Smooth muscle cell (in vitro differentiated cells): Measurements from ENCODE around the gene INF2. TPM values are rescaled to one million over a fixed set of nuclear protein-coding genes. Genes with fewer than 3 reads are reported as not detected.

Source experiments
- DNase-seq: peaks from one replicate; lab custom pipeline; 2025; ENCODE audit not compliant: unreplicated experiment; lab: John Stamatoyannopoulos, UW
- H2AFZ ChIP-seq: fragments of 200-600 bp; sonication (generic); 2 replicates; pipeline ENCODE4 v1.6.0; 2016; ENCODE audit warnings: antibody characterized with exemption, low read depth, mild to moderate bottlenecking
- H3F3A ChIP-seq: fragments of 200-600 bp; sonication (generic); 2 replicates; pipeline ENCODE4 v1.6.0; 2017; ENCODE audit warnings: antibody characterized with exemption, low read depth
- H3K27ac ChIP-seq: fragments of 200-600 bp; sonication (generic); 2 replicates; pipeline ENCODE4 v1.5.1; 2016; ENCODE audit warnings: low read depth, mild to moderate bottlenecking
- H3K27me3 ChIP-seq: fragments of 200-600 bp; sonication (generic); 2 replicates; pipeline ENCODE4 v1.6.1; 2016; ENCODE audit warnings: low read depth, mild to moderate bottlenecking
- H3K36me3 ChIP-seq: fragments of 200-600 bp; sonication (generic); 2 replicates; pipeline ENCODE4 v1.5.1; 2016; ENCODE audit warnings: low read depth
- H3K4me1 ChIP-seq: fragments of 200-600 bp; sonication (generic); 2 replicates; pipeline ENCODE4 v1.5.1; 2016; ENCODE audit warnings: low read depth
- H3K4me2 ChIP-seq: fragments of 200-600 bp; sonication (generic); 2 replicates; pipeline ENCODE4 v1.6.0; 2016; ENCODE audit warnings: mild to moderate bottlenecking
- H3K4me3 ChIP-seq: fragments of 200-600 bp; sonication (generic); 2 replicates; pipeline ENCODE4 v1.5.1; 2016; ENCODE audit warnings: mild to moderate bottlenecking
- H3K79me2 ChIP-seq: fragments of 200-600 bp; sonication (generic); 2 replicates; pipeline ENCODE4 v1.6.0; 2016; ENCODE audit warnings: low read depth, mild to moderate bottlenecking
- H3K9ac ChIP-seq: fragments of 200-600 bp; sonication (generic); 2 replicates; pipeline ENCODE4 v1.6.0; 2016; ENCODE audit warnings: low read depth
- H3K9me3 ChIP-seq: fragments of 200-600 bp; sonication (generic); replicated peaks from 2 replicates; pipeline ENCODE4 v1.5.1; 2016; ENCODE audit warnings: low read depth
- H4K20me1 ChIP-seq: fragments of 200-600 bp; sonication (generic); 2 replicates; pipeline ENCODE4 v1.6.0; 2016; ENCODE audit warnings: low read depth
- CTCF ChIP-seq: fragments of 200-600 bp; sonication (generic); IDR thresholded peaks from 2 replicates; pipeline ENCODE4 v1.5.1; 2017; ENCODE audit warnings: borderline replicate concordance, mild to moderate bottlenecking, antibody characterized with exemption; ENCODE audit not compliant: insufficient read depth, poor library complexity, severe bottlenecking
- WGBS: methylation state at CpG from one replicate; pipeline ENCODE4 v1.1.7; 2016; ENCODE audit warnings: low lambda C conversion rate; 5-methylcytosine and 5-hydroxymethylcytosine counted together
- polyA plus RNA-seq: library from polyadenylated mRNA; unstranded; fragments of >200 nt; fragmentation: Nextera tagmentation; extraction: Ambion mirVana; gene quantifications from 2 replicates; pipeline ENCODE4 v1.2.1, GENCODE V29; 2016
- total RNA-seq: library from RNA; depleted of rRNA; stranded (reverse); fragments of >200 nt; gene quantifications from 2 replicates; pipeline ENCODE4 v1.2.3, GENCODE V29; 2014

Gene INF2
- total and polyA plus RNA-seq, 2 experiments from 2014 or later: 19.9 to 29.8 TPM

- Histone ChIP-seq H3K79me2 (peaks cover 34% of the 10 kb centered on the region), H3K4me3 (no peak overlapping the region), H3K9ac (no peak overlapping the region), H3K27ac (no peak overlapping the region), H3K4me2 (no peak overlapping the region), H3F3A (no peaks in the 10 kb centered on the region), H3K36me3 (no peaks in the 10 kb centered on the region), H3K9me3 (no peaks in the 10 kb centered on the region), H3K4me1 (peaks cover 7% of the 10 kb centered on the region), H3K27me3 (no peaks in the 10 kb centered on the region), H2AFZ (no peak overlapping the region), H4K20me1 (peaks cover 69% of the 10 kb centered on the region)
- 97% methylated on average over 11 of the region's 11 CpGs for WGBS
- DNase-seq: no peak
- no peak for TF ChIP-seq CTCF
Observed at GRCh38 chr14:104755621-104756020, 66.2 kb downstream of the INF2 start.

GRCh38 chr14:104756477-104757237 lies 67.2 kb downstream of the INF2 start:
- no peak overlapping the region for H3K27ac ChIP-seq
- no peak overlapping the region for H3K4me2 ChIP-seq
- H3K27me3 ChIP-seq: no peaks in the 10 kb centered on the region
- no peak overlapping the region for H2AFZ ChIP-seq
- DNase-seq: no peak
- TF ChIP-seq CTCF: no peak
- peaks cover 34% of the 10 kb centered on the region for H3K79me2 ChIP-seq
- H3K9me3 ChIP-seq: no peaks in the 10 kb centered on the region
- no peak overlapping the region for H3K9ac ChIP-seq
- 96% methylated on average over 25 of the region's 27 CpGs for WGBS
- H3K4me3 ChIP-seq: no peak overlapping the region
- H3K4me1 ChIP-seq: peaks cover 7% of the 10 kb centered on the region
- H4K20me1 ChIP-seq: peaks cover 71% of the 10 kb centered on the region
- no peaks in the 10 kb centered on the region for H3F3A ChIP-seq
- no peaks in the 10 kb centered on the region for H3K36me3 ChIP-seq

GRCh38 chr14:104757238-104757585 lies 67.8 kb downstream of the INF2 start:
- no peak overlapping the region for H3K27ac ChIP-seq
- no peak overlapping the region for H3K9ac ChIP-seq
- H3K4me3 ChIP-seq: no peak overlapping the region
- H3K27me3 ChIP-seq: no peaks in the 10 kb centered on the region
- H3K9me3 ChIP-seq: no peaks in the 10 kb centered on the region
- over 99% methylated on average over 10 of the region's 10 CpGs for WGBS
- no peaks in the 10 kb centered on the region for H3K36me3 ChIP-seq
- H2AFZ ChIP-seq: no peak overlapping the region
- H4K20me1 ChIP-seq: peaks cover 71% of the 10 kb centered on the region
- TF ChIP-seq CTCF: no peak
- no peak overlapping the region for H3K4me2 ChIP-seq
- H3K4me1 ChIP-seq: peaks cover 7% of the 10 kb centered on the region
- DNase-seq: no peak
- H3K79me2 ChIP-seq: peaks cover 34% of the 10 kb centered on the region
- H3F3A ChIP-seq: no peaks in the 10 kb centered on the region
